PC-3 (cell line): ENCODE measurements around the gene NR2E1. TPM values are rescaled to one million over a fixed set of nuclear protein-coding genes. Genes with fewer than 3 reads are reported as not detected.

Experiments used
- ATAC-seq: fragments of 200-7000 bp; cut with Tn5 transposase; 2 replicates; pipeline ENCODE4 v1.9.1; 2020; ENCODE audit warnings: mild to moderate bottlenecking, moderate library complexity
- BruUV-seq: library from RNA; stranded (reverse); fragments of 400-500 nt; replicated peaks from 2 replicates; lab custom pipeline; 2021; lab: Mats Ljungman, UMichigan
- CTCF ChIA-PET: fragments of 300-600 bp; sonication (Branson Sonifier 250); formaldehyde crosslinking; loops from one replicate; lab custom pipeline; 2022; ENCODE audit warnings: antibody characterized with exemption; lab: Charles Lee
- POLR2A ChIA-PET: fragments of 300-600 bp; sonication (Branson Sonifier 250); formaldehyde crosslinking; loops from one replicate; lab custom pipeline; 2022; ENCODE audit warnings: antibody characterized with exemption; ENCODE audit not compliant: unreplicated experiment; lab: Charles Lee
- DNase-seq: peaks from one replicate; pipeline ENCODE4 v3.0.0-alpha.2; 2015
- H2AFZ ChIP-seq: fragments of 300-600 bp; sonication (generic); 2 replicates; pipeline ENCODE4 v1.6.0; 2016; ENCODE audit warnings: antibody characterized with exemption, low read length
- H3F3A ChIP-seq: fragments of 300-600 bp; sonication (generic); one replicate; pipeline ENCODE4 v1.6.0; 2017; ENCODE audit warnings: antibody characterized with exemption, low read length, control low read depth, mild to moderate bottlenecking; ENCODE audit not compliant: unreplicated experiment
- H3K27ac ChIP-seq: fragments of 300-600 bp; sonication (generic); 2 replicates; pipeline ENCODE4 v1.5.1; 2016; ENCODE audit warnings: mild to moderate bottlenecking, low read length
- H3K27me3 ChIP-seq: fragments of 300-600 bp; sonication (generic); 2 replicates; pipeline ENCODE4 v1.6.1; 2016; ENCODE audit warnings: low read length, mixed read lengths
- H3K36me3 ChIP-seq: fragments of 300-600 bp; sonication (generic); 2 replicates; pipeline ENCODE4 v1.6.1; 2016; ENCODE audit warnings: low read depth, mixed run types, low read length, mixed read lengths
- H3K4me1 ChIP-seq: fragments of 300-600 bp; sonication (generic); 2 replicates; pipeline ENCODE4 v1.5.1; 2016; ENCODE audit warnings: low read length; ENCODE audit not compliant: insufficient read depth
- H3K4me2 ChIP-seq: fragments of 300-600 bp; sonication (generic); 2 replicates; pipeline ENCODE4 v1.6.0; 2016; ENCODE audit warnings: low read length
- H3K4me3 ChIP-seq: fragments of 300-600 bp; sonication (generic); 2 replicates; pipeline ENCODE4 v1.5.1; 2016; ENCODE audit warnings: mild to moderate bottlenecking, low read length, mixed read lengths
- H3K79me2 ChIP-seq: fragments of 300-600 bp; sonication (generic); 2 replicates; pipeline ENCODE4 v1.6.1; 2017; ENCODE audit warnings: low read length, mixed read lengths
- H3K9ac ChIP-seq: fragments of 300-600 bp; sonication (generic); 2 replicates; pipeline ENCODE4 v1.6.0; 2016; ENCODE audit warnings: mild to moderate bottlenecking, low read length
- H3K9me2 ChIP-seq: fragments of 300-600 bp; sonication (generic); replicated peaks from 2 replicates; pipeline ENCODE4 v1.6.1; 2016; ENCODE audit warnings: mixed run types, low read length, mixed read lengths
- H3K9me3 ChIP-seq: fragments of 300-600 bp; sonication (generic); 2 replicates; pipeline ENCODE4 v1.6.1; 2016; ENCODE audit warnings: low read length, mixed read lengths
- H4K20me1 ChIP-seq: fragments of 300-600 bp; sonication (generic); 2 replicates; pipeline ENCODE4 v1.6.1; 2016; ENCODE audit warnings: low read length, mixed read lengths
- EZH2 ChIP-seq: fragments of 300-600 bp; sonication (generic); IDR thresholded peaks from one replicate; pipeline ENCODE4 v1.6.1; 2017; ENCODE audit warnings: antibody characterized with exemption, mild to moderate bottlenecking, low read length; ENCODE audit not compliant: unreplicated experiment
- EZH2phosphoT487 ChIP-seq: fragments of 300-600 bp; sonication (generic); IDR thresholded peaks from 2 replicates; pipeline ENCODE4 v1.6.1; 2018; ENCODE audit warnings: mild to moderate bottlenecking, antibody characterized with exemption, low read length, borderline replicate concordance
- intact Hi-C: fragments of 100-400 bp; cut with micrococcal nuclease; formaldehyde crosslinking; loops from 2 replicates; pipeline ENCODE4 v1.9.0; 2023
- total RNA-seq: library from RNA; depleted of rRNA; stranded (reverse); fragments of >200 nt; gene quantifications from 2 replicates; pipeline ENCODE4 v1.2.3, GENCODE V29; 2014
- TF ChIP-seq, protein P1 (sequence below): fragments of 300-600 bp; sonication (generic); conservative IDR thresholded peaks from 2 replicates; pipeline ENCODE4 v1.5.1; 2017; ENCODE audit warnings: antibody characterized with exemption, low read depth, mild to moderate bottlenecking, low read length

NR2E1 gene
- total RNA-seq, 1 experiment from 2014 or later = 0.07 TPM

GRCh38 chr6:108203189-108204112, 37.6 kb downstream of the NR2E1 start:
- CTCF ChIA-PET = no interaction called here
- Histone ChIP-seq H3K4me2 (no peak overlapping the region), H3K27me3 (no peaks in the 10 kb centered on the region), H3K79me2 (no peaks in the 10 kb centered on the region), H2AFZ (no peak overlapping the region), H3F3A (no peaks in the 10 kb centered on the region), H3K27ac (no peak overlapping the region), H3K4me1 (peaks cover 10% of the 10 kb centered on the region), H3K36me3 (no peaks in the 10 kb centered on the region), H3K9me3 (no peaks in the 10 kb centered on the region), H4K20me1 (no peaks in the 10 kb centered on the region), H3K9me2 (no peaks in the 10 kb centered on the region), H3K9ac (no peak overlapping the region), H3K4me3 (no peak overlapping the region)
- no TSS peak for BruUV-seq
- DNase-seq = no peak
- intact Hi-C loops = no loop called here
- POLR2A ChIA-PET = interaction anchor here (0.6 kb wide), 2 partner anchors 84 to 300 kb away, joined by 3 to 4 read pairs; no protein-coding TSS in a partner anchor
- no peak for ATAC-seq
- TF ChIP-seq, protein P1, sequence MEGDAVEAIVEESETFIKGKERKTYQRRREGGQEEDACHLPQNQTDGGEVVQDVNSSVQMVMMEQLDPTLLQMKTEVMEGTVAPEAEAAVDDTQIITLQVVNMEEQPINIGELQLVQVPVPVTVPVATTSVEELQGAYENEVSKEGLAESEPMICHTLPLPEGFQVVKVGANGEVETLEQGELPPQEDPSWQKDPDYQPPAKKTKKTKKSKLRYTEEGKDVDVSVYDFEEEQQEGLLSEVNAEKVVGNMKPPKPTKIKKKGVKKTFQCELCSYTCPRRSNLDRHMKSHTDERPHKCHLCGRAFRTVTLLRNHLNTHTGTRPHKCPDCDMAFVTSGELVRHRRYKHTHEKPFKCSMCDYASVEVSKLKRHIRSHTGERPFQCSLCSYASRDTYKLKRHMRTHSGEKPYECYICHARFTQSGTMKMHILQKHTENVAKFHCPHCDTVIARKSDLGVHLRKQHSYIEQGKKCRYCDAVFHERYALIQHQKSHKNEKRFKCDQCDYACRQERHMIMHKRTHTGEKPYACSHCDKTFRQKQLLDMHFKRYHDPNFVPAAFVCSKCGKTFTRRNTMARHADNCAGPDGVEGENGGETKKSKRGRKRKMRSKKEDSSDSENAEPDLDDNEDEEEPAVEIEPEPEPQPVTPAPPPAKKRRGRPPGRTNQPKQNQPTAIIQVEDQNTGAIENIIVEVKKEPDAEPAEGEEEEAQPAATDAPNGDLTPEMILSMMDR = no peak
- TF ChIP-seq EZH2 (no peak), EZH2phosphoT487 (no peak)

DNA sequence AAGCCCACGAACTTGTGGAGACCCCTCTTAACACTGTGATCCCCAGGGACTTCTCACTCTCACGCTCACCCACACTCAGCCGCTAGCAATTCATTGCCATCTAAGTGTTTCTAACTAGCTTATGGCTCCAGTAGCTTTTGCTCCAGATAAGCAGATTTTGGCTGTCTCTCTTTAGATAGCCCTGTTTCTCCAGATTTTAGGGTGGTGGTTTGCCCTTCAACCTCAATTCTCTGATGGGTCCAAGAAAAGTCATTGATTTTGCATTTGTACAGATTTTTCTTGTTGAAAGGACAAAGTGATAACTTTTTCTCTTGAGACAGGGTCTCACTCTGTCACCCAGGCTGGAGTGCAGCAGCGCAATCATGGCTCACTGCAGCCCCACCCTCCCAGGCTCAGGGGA, 41.2 kb downstream of the NR2E1 start:
- ATAC-seq = no peak

More for the DNA sequence above, 41.2 kb downstream of the NR2E1 start:
- POLR2A ChIA-PET = no interaction called here
- Histone ChIP-seq H4K20me1 (no peaks in the 10 kb centered on the region), H3K9ac (no peak overlapping the region), H3K9me3 (no peaks in the 10 kb centered on the region), H3K4me2 (no peak overlapping the region), H3K27me3 (no peaks in the 10 kb centered on the region), H2AFZ (no peak overlapping the region), H3K79me2 (no peaks in the 10 kb centered on the region), H3K27ac (no peak overlapping the region), H3K4me3 (no peak overlapping the region), H3K4me1 (no peaks in the 10 kb centered on the region), H3K36me3 (no peaks in the 10 kb centered on the region; the same call in 1 of the 2 replicates), H3K9me2 (no peaks in the 10 kb centered on the region), H3F3A (no peaks in the 10 kb centered on the region)
- no peak for DNase-seq
- TF ChIP-seq EZH2 (no peak), EZH2phosphoT487 (no peak)
- TF ChIP-seq, protein P1 = no peak
- CTCF ChIA-PET = no interaction called here
- no TSS peak for BruUV-seq
- intact Hi-C loops = no loop called here
